GM12878 (cell line): ENCODE data around the gene PEX11A. TPM values are rescaled to one million over a fixed set of nuclear protein-coding genes. Genes with fewer than 3 reads are reported as not detected.

ENCODE experiments used
- ATAC-seq: fragments of 200-7000 bp; cut with Tn5 transposase; 3 replicates; pipeline ENCODE4 v1.9.1; 2020; ENCODE audit warnings: mild to moderate bottlenecking, moderate library complexity
- BruUV-seq: library from RNA; stranded (reverse); fragments of 400-500 nt; replicated peaks from 2 replicates; lab custom pipeline; 2021; lab: Mats Ljungman, UMichigan
- CTCF ChIA-PET: fragments of 300-600 bp; sonication (Branson Sonifier 250); formaldehyde crosslinking; extraction: SDS; loops from one replicate; lab custom pipeline; 2021; ENCODE audit warnings: inconsistent platforms; lab: Yijun Ruan, JAX
- POLR2A ChIA-PET: fragments of 350-600 bp; formaldehyde crosslinking; extraction: SDS; loops from one replicate; lab custom pipeline; 2021; ENCODE audit warnings: inconsistent platforms; lab: Charles Lee
- RAD21 ChIA-PET: fragments of 300-600 bp; sonication (Branson Sonifier 250); formaldehyde crosslinking; loops from one replicate; lab custom pipeline; 2023; ENCODE audit warnings: antibody characterized with exemption; ENCODE audit not compliant: unreplicated experiment; lab: Charles Lee
- SMC1A ChIA-PET: fragments of 300-600 bp; sonication (Branson Sonifier 250); formaldehyde crosslinking; loops from one replicate; lab custom pipeline; 2023; ENCODE audit not compliant: unreplicated experiment, uncharacterized antibody; lab: Charles Lee
- DNase-seq: peaks from one replicate; pipeline ENCODE4 v3.0.0-alpha.2; 2011; ENCODE audit warnings: low read depth, low spot score
- FAIRE-seq: peaks from 3 replicates; lab custom pipeline; 2011; peaks lifted over from hg19 to GRCh38; lab: Jason Lieb, UNC
- H2AFZ ChIP-seq: 2 replicates; pipeline ENCODE4 v1.6.0; 2011; ENCODE audit warnings: low read depth, low read length, control low read depth; ENCODE audit not compliant: control insufficient read depth
- H3K27ac ChIP-seq: 2 replicates; pipeline ENCODE4 v1.5.1; 2011; ENCODE audit warnings: control low read depth; ENCODE audit not compliant: control insufficient read depth, insufficient read depth
- H3K27me3 ChIP-seq, 2 experiments: replicated peaks in 1 of 2; 2 replicates each; pipeline versions ENCODE4 v1.6.0 to v1.6.1; 2011; ENCODE audit warnings: low read length in 1 of 2; ENCODE audit not compliant: control insufficient read depth in 2 of 2, insufficient read depth in 2 of 2
- H3K36me3 ChIP-seq, 2 experiments: 2 replicates each; pipeline ENCODE4 v1.5.1; 2011; ENCODE audit warnings: low read length in 1 of 2; ENCODE audit not compliant: control insufficient read depth in 2 of 2, insufficient read depth in 2 of 2
- H3K4me1 ChIP-seq: 2 replicates; pipeline ENCODE4 v1.6.1; 2011; ENCODE audit warnings: mild to moderate bottlenecking, low read length, moderate library complexity, mixed read lengths; ENCODE audit not compliant: control insufficient read depth, insufficient read depth
- H3K4me2 ChIP-seq: 2 replicates; pipeline ENCODE4 v1.6.0; 2011; ENCODE audit warnings: control low read depth; ENCODE audit not compliant: control insufficient read depth, insufficient read depth
- H3K4me3 ChIP-seq: fragments of 200-600 bp; sonication (generic); 2 replicates; pipeline ENCODE4 v1.5.1; 2016
- H3K79me2 ChIP-seq: 2 replicates; pipeline ENCODE4 v1.6.0; 2011; ENCODE audit warnings: low read length; ENCODE audit not compliant: control insufficient read depth, insufficient read depth
- H3K9ac ChIP-seq: 2 replicates; pipeline ENCODE4 v1.8.0; 2011; ENCODE audit warnings: low read length, control low read depth, mixed read lengths; ENCODE audit not compliant: control insufficient read depth, insufficient read depth
- H3K9me3 ChIP-seq: replicated peaks from 3 replicates; pipeline ENCODE4 v1.5.1; 2011; ENCODE audit warnings: mild to moderate bottlenecking, low read length; ENCODE audit not compliant: control insufficient read depth, insufficient read depth
- H4K20me1 ChIP-seq: 2 replicates; pipeline ENCODE4 v1.6.0; 2011; ENCODE audit not compliant: control insufficient read depth, insufficient read depth
- ATF2 ChIP-seq: IDR thresholded peaks from 2 replicates; pipeline ENCODE4 v1.6.1; 2012; ENCODE audit warnings: low read length, inconsistent platforms
- CBX5 ChIP-seq: sonication (generic); IDR thresholded peaks from 2 replicates; pipeline ENCODE4 v1.6.1; 2016; ENCODE audit warnings: low read depth, moderate library complexity, mild to moderate bottlenecking, inconsistent platforms
- E2F4 ChIP-seq: IDR thresholded peaks from 2 replicates; pipeline ENCODE4 v1.6.1; 2012; ENCODE audit warnings: low read depth, low read length, improper control_type of control experiment
- E2F8 ChIP-seq: fragments of 450-650 bp; IDR thresholded peaks from 2 replicates; pipeline ENCODE4 v1.6.1; 2018; ENCODE audit warnings: mild to moderate bottlenecking, low read depth, moderate library complexity; ENCODE audit not compliant: partially characterized antibody
- FOS ChIP-seq: IDR thresholded peaks from 3 replicates; pipeline ENCODE4 v1.6.1; 2011; ENCODE audit warnings: borderline replicate concordance; ENCODE audit not compliant: insufficient read length; ENCODE audit errors: extremely low read depth
- FOXK2 ChIP-seq: fragments of 450-650 bp; IDR thresholded peaks from 2 replicates; pipeline ENCODE4 v1.6.1; 2017; ENCODE audit warnings: mild to moderate bottlenecking, moderate library complexity
- IRF4 ChIP-seq: IDR thresholded peaks from 2 replicates; pipeline ENCODE4 v1.6.1; 2011; ENCODE audit warnings: low read depth, low read length
- KLF5 ChIP-seq: fragments of 450-650 bp; IDR thresholded peaks from 2 replicates; pipeline ENCODE4 v1.6.1; 2014; ENCODE audit warnings: mild to moderate bottlenecking; ENCODE audit not compliant: partially characterized antibody
- NR2C2 ChIP-seq: IDR thresholded peaks from 2 replicates; pipeline ENCODE4 v1.6.1; 2011; ENCODE audit warnings: borderline replicate concordance, low read depth; ENCODE audit not compliant: control insufficient read depth, insufficient read length
- SMAD1 ChIP-seq: fragments of 450-650 bp; IDR thresholded peaks from 2 replicates; pipeline ENCODE4 v1.6.1; 2018; ENCODE audit warnings: mild to moderate bottlenecking, low read depth; ENCODE audit not compliant: partially characterized antibody
- YBX1 ChIP-seq: fragments of 450-650 bp; IDR thresholded peaks from 2 replicates; pipeline ENCODE4 v1.6.1; 2016; ENCODE audit warnings: antibody characterized with exemption
- WGBS: methylation state at CpG from one replicate; pipeline ENCODE4 v1.1.6; 2016; ENCODE audit warnings: low lambda C conversion rate; ENCODE audit not compliant: insufficient replicate concordance, insufficient coverage; ENCODE audit errors: missing lambda C conversion rate; 5-methylcytosine and 5-hydroxymethylcytosine counted together
- in situ Hi-C: fragments of 300-500 bp; cut with MboI; formaldehyde crosslinking; loops from 9 replicates; pipeline ENCODE4 v1.14.3; 2018; ENCODE audit warnings: mixed read lengths
- intact Hi-C: fragments of 100-400 bp; cut with micrococcal nuclease; formaldehyde crosslinking; loops from one replicate; pipeline ENCODE4 v1.14.2; 2022; ENCODE audit not compliant: unreplicated experiment
- polyA plus RNA-seq, 11 experiments: library from polyadenylated mRNA; depleted of rRNA in 4 of 11; unstranded in 6 of 11; stranded (reverse) in 5 of 11; fragments of >200 nt; fragmentation: Nextera tagmentation in 4 of 11; fragmentation: Illumina TruSeq in 1 of 11; extraction: Ambion mirVana in 4 of 11; extraction: Trizol in 1 of 11; gene quantifications; 1 replicate in 1 of 11; 2 replicates in 10 of 11; pipeline versions ENCODE4 v1.2.1 to v1.2.3, GENCODE V29; 2011 to 2016; ENCODE audit warnings: inconsistent platforms in 2 of 11, missing spikeins in 2 of 11, low read depth in 1 of 11
- total RNA-seq, 4 experiments: library from RNA; depleted of rRNA in 3 of 4; stranded (reverse); fragments of >200 nt in 3 of 4; fragmentation: Illumina TruSeq in 1 of 4; extraction: Trizol in 1 of 4; gene quantifications; 2 replicates each; pipeline versions ENCODE4 v1.2.1 to v1.2.3, GENCODE V29; 2013 to 2021

PEX11A gene
- total and polyA plus RNA-seq, 10 of the 15 experiments (the other 5 are each of a cell fraction or from before 2014, with no cell fraction given) = 1.4 to 2.8 (median 2.0) TPM

GRCh38 chr15:89724621-89725020 lies 34.1 kb upstream of the PEX11A start:
- intact Hi-C loops = no loop called here
- ChIA-PET CTCF (interaction anchor here (0.8 kb wide), 1 partner anchor 14 kb away, joined by 3 read pairs; no protein-coding TSS in a partner anchor), SMC1A (no interaction called here), POLR2A (no interaction called here), RAD21 (no interaction called here)
- Histone ChIP-seq H3K79me2 (no peaks in the 10 kb centered on the region), H3K27ac (no peak overlapping the region), H4K20me1 (no peaks in the 10 kb centered on the region), H3K9me3 (no peaks in the 10 kb centered on the region; the same call in 1 of the 3 replicates), H2AFZ (no peak overlapping the region), H3K27me3 (no peaks in the 10 kb centered on the region; a peak in 1 of 4 replicates), H3K4me3 (no peak overlapping the region), H3K36me3 (no peaks in the 10 kb centered on the region), H3K4me1 (no peaks in the 10 kb centered on the region), H3K4me2 (no peak overlapping the region), H3K9ac (no peak overlapping the region)
- FAIRE-seq (no peak), DNase-seq (no peak), ATAC-seq (no peak)
- no TSS peak for BruUV-seq
- WGBS = 0% methylated on average over 1 of the region's 1 CpG
- TF ChIP-seq CBX5 (no peak), NR2C2 (no peak), FOS (no peak), E2F4 (no peak), KLF5 (no peak)
- in situ Hi-C loops = no loop called here

GRCh38 chr15:89723031-89723430 lies 32.5 kb upstream of the PEX11A start:
- Histone ChIP-seq H3K4me1 (no peaks in the 10 kb centered on the region), H3K4me2 (no peak overlapping the region), H3K4me3 (no peak overlapping the region), H4K20me1 (no peaks in the 10 kb centered on the region), H2AFZ (no peak overlapping the region), H3K27ac (no peak overlapping the region), H3K9me3 (no peaks in the 10 kb centered on the region; the same call in 1 of the 3 replicates), H3K79me2 (no peaks in the 10 kb centered on the region), H3K36me3 (no peaks in the 10 kb centered on the region), H3K9ac (no peak overlapping the region), H3K27me3 (no peaks in the 10 kb centered on the region; a peak in 1 of 4 replicates)
- SMC1A ChIA-PET = no interaction called here
- ATAC-seq (no peak), FAIRE-seq (no peak), DNase-seq (no peak)
- intact Hi-C loops (no loop called here), in situ Hi-C loops (no loop called here)
- RAD21 ChIA-PET = interaction anchor here (1.0 kb wide), 1 partner anchor 9 kb away, joined by 3 read pairs; no protein-coding TSS in a partner anchor
- BruUV-seq = no TSS peak
- CTCF ChIA-PET = interaction anchor here (1.3 to 1.7 kb wide), 2 partner anchors 17 to 18 kb away, joined by 4 read pairs; no protein-coding TSS in a partner anchor
- WGBS = 82% methylated on average over 3 of the region's 3 CpGs
- POLR2A ChIA-PET = no interaction called here
- TF ChIP-seq ATF2 (no peak), YBX1 (no peak), NR2C2 (no peak), E2F8 (no peak), FOXK2 (no peak), IRF4 (no peak), SMAD1 (no peak)
